ENCODE measurements around the gene IL1R2. TPM values are rescaled to one million over a fixed set of nuclear protein-coding genes. Genes with fewer than 3 reads are reported as not detected.
A peak's percentile ranks its signal among the peaks of the same experiment; 100 is the strongest.

IL1R2 gene
- total and polyA plus RNA-seq, 2 of the 13 experiments (the other 11 are each of a cell fraction or from before 2014, with no cell fraction given): 3.6 to 7.3 TPM

DNA sequence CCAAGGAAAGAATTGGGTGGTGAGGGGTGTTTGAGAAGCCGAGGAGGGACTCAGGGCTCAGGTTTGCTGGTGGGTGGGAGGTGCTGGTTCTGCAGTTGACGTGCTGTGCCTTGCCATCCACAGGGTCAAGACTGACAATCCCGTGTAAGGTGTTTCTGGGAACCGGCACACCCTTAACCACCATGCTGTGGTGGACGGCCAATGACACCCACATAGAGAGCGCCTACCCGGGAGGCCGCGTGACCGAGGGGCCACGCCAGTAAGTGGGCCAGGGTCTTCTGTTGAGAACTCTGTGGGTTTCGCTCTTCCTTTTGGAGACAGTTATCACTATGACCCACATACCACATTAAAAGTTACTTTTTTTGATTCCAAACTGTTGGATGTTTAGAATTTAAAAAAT is 32.6 kb downstream of the IL1R2 start (continued):
- TF ChIP-seq LCORL (IDR thresholded peaks at IDR 0.05) (no peak), LCORL (CRISPR knock-in tag; IDR thresholded peaks at IDR 0.05) (no peak), NR0B2 (CRISPR knock-in tag; IDR thresholded peaks at IDR 0.05) (no peak), PAWR (CRISPR knock-in tag; IDR thresholded peaks at IDR 0.05; ENCODE audit: borderline replicate concordance) (no peak), NFATC3 (CRISPR knock-in tag; IDR thresholded peaks at IDR 0.05) (no peak), ZNF292 (CRISPR knock-in tag; IDR thresholded peaks at IDR 0.05; ENCODE audit: borderline replicate concordance, low read depth) (no peak), ERF (CRISPR knock-in tag; IDR thresholded peaks at IDR 0.05) (no peak), ZBTB38 (CRISPR knock-in tag; IDR thresholded peaks at IDR 0.05) (peak; percentile 87), ZFP82 (CRISPR knock-in tag; IDR thresholded peaks at IDR 0.05; ENCODE audit: borderline replicate concordance) (no peak), ZNF468 (CRISPR knock-in tag; IDR thresholded peaks at IDR 0.05) (no peak), ZNF296 (CRISPR knock-in tag; conservative IDR thresholded peaks at IDR 0.05) (no peak), ZNF260 (CRISPR knock-in tag; IDR thresholded peaks at IDR 0.05; ENCODE audit: borderline replicate concordance, low read depth) (no peak), RCOR2 (CRISPR knock-in tag; IDR thresholded peaks at IDR 0.05) (no peak), CENPT (CRISPR knock-in tag; IDR thresholded peaks at IDR 0.05; ENCODE audit: low read depth) (no peak), ZNF276 (CRISPR knock-in tag; IDR thresholded peaks at IDR 0.05; ENCODE audit: low read depth) (no peak), ZNF17 (CRISPR knock-in tag; IDR thresholded peaks at IDR 0.05) (no peak), ZNF274 (CRISPR knock-in tag; IDR thresholded peaks at IDR 0.05) (no peak), SMARCE1 (IDR thresholded peaks at IDR 0.05; ENCODE audit: borderline replicate concordance) (no peak), ZXDC (CRISPR knock-in tag; IDR thresholded peaks at IDR 0.05) (no peak), PATZ1 (CRISPR knock-in tag; IDR thresholded peaks at IDR 0.05) (no peak)
- TF ChIP-seq, protein P1, sequence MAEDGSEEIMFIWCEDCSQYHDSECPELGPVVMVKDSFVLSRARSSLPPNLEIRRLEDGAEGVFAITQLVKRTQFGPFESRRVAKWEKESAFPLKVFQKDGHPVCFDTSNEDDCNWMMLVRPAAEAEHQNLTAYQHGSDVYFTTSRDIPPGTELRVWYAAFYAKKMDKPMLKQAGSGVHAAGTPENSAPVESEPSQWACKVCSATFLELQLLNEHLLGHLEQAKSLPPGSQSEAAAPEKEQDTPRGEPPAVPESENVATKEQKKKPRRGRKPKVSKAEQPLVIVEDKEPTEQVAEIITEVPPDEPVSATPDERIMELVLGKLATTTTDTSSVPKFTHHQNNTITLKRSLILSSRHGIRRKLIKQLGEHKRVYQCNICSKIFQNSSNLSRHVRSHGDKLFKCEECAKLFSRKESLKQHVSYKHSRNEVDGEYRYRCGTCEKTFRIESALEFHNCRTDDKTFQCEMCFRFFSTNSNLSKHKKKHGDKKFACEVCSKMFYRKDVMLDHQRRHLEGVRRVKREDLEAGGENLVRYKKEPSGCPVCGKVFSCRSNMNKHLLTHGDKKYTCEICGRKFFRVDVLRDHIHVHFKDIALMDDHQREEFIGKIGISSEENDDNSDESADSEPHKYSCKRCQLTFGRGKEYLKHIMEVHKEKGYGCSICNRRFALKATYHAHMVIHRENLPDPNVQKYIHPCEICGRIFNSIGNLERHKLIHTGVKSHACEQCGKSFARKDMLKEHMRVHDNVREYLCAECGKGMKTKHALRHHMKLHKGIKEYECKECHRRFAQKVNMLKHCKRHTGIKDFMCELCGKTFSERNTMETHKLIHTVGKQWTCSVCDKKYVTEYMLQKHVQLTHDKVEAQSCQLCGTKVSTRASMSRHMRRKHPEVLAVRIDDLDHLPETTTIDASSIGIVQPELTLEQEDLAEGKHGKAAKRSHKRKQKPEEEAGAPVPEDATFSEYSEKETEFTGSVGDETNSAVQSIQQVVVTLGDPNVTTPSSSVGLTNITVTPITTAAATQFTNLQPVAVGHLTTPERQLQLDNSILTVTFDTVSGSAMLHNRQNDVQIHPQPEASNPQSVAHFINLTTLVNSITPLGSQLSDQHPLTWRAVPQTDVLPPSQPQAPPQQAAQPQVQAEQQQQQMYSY (CRISPR knock-in tag; IDR thresholded peaks at IDR 0.05): no peak
